ENCODE results near the gene SYF2.
"Not testable (repeated sequence)": the region's sequence is repeated elsewhere in the genome, so short reads cannot be mapped to it uniquely, and the experiment has no call there.

SYF2 gene

DNA sequence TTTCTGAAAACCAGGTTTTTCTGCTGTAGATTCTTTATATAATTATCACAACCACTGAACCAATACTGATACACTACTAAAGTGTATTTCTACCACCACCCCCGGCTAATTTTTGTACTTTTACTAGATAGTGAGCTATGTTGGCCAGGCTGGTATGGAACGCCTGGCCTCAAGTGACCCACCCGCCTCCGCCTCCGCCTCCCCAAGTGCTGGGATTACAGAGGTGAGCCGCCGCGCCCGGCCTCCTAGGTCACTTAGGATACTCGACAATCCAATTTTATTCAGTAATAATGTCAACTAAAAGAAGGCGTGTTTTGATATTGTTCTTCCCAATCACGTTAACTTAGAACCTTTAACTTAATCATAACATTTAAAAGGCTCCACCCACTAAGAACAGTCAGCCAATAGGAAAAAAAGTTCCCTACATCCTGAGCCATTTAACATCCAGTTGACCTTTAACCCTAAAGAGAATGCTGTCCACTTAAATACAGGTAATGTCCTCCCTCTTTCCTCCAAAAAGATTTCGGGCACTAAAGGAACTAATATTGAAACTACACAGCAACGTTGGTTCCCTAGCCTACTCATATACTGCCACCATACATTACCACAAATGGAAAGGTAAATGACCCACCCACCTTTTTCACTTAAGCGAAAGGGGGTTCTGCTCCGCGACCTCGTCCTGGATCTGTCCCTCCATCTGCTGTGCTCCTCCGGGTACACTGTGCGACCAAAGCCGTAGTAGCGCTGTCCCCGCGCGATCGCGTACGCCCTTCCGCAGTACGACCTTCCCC lies 13.7 kb upstream of the SYF2 start:
- 4 to 31% methylated on average over 20 to 24 of the region's 30 CpGs for WGBS, 2 experiments (ENCODE audit: insufficient coverage in 2 of 2)
- Histone ChIP-seq H3K27ac (ENCODE audit: low read depth, low read length, severe bottlenecking) (peak overlapping the region; percentile 97), H3K4me3 (ENCODE audit: extremely low read depth, insufficient read depth, low read length, poor library complexity, severe bottlenecking) (peak overlapping the region; percentile 93), H3K4me1 (ENCODE audit: control insufficient read depth, insufficient read depth, low read length, poor library complexity, severe bottlenecking) (peaks cover 14% of the 10 kb centered on the region), H3K9me3 (ENCODE audit: control insufficient read depth, low read length) (no peaks in the 10 kb centered on the region), H3K36me3 (ENCODE audit: control insufficient read depth, insufficient read depth, low read length) (peaks cover 52% of the 10 kb centered on the region)

DNA sequence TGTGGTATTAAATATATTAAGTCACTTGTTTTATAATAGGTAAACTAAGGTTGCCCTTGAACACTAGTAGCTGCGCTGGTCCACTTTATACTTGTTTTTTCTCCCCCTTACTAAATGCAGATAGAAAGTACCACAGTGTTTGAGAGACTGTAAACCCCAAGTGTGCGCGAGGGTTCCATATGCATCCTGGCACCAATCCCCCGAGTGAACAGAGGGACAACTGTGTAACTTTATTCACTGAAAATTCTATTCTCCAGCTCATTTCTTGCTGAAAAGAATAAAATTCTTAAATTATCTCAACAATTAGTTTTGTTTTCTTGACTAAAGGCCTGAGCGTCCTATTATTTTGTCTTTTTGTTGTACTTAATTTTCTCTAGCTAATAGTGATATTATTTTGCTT lies 13.1 kb upstream of the SYF2 start:
- Histone ChIP-seq H3K27ac (ENCODE audit: low read depth, low read length, severe bottlenecking) (no peak overlapping the region), H3K4me1 (ENCODE audit: control insufficient read depth, insufficient read depth, low read length, poor library complexity, severe bottlenecking) (peaks cover 17% of the 10 kb centered on the region), H3K4me3 (ENCODE audit: extremely low read depth, insufficient read depth, low read length, poor library complexity, severe bottlenecking) (peak overlapping the region; percentile 93), H3K36me3 (ENCODE audit: control insufficient read depth, insufficient read depth, low read length) (peaks cover 57% of the 10 kb centered on the region), H3K9me3 (ENCODE audit: control insufficient read depth, low read length) (no peaks in the 10 kb centered on the region)
- 80 to 89% methylated on average over 1 to 3 of the region's 5 CpGs for WGBS, 2 experiments (ENCODE audit: insufficient coverage in 2 of 2)

- WGBS, 2 experiments (ENCODE audit: insufficient coverage in 2 of 2) = 98 to 100% methylated on average over 3 to 5 of the region's 6 CpGs
- no peak overlapping the region for H3K27ac ChIP-seq (ENCODE audit: low read depth, low read length, severe bottlenecking)
- peaks cover 21% of the 10 kb centered on the region for H3K4me1 ChIP-seq (ENCODE audit: control insufficient read depth, insufficient read depth, low read length, poor library complexity, severe bottlenecking)
- no peak overlapping the region for H3K4me3 ChIP-seq (ENCODE audit: extremely low read depth, insufficient read depth, low read length, poor library complexity, severe bottlenecking)
- no peaks in the 10 kb centered on the region for H3K9me3 ChIP-seq (ENCODE audit: control insufficient read depth, low read length)
- H3K36me3 ChIP-seq (ENCODE audit: control insufficient read depth, insufficient read depth, low read length) = peaks cover 60% of the 10 kb centered on the region
These were observed 11.6 kb upstream of the SYF2 start for GRCh38 chr1:25243907-25244306.

- peak overlapping the region; percentile 33 for H3K4me3 ChIP-seq (ENCODE audit: extremely low read depth, insufficient read depth, low read length, poor library complexity, severe bottlenecking)
- peaks cover 45% of the 10 kb centered on the region for H3K36me3 ChIP-seq (ENCODE audit: control insufficient read depth, insufficient read depth, low read length)
- peaks cover 14% of the 10 kb centered on the region for H3K4me1 ChIP-seq (ENCODE audit: control insufficient read depth, insufficient read depth, low read length, poor library complexity, severe bottlenecking)
- no peaks in the 10 kb centered on the region for H3K9me3 ChIP-seq (ENCODE audit: control insufficient read depth, low read length)
- peak overlapping the region; percentile 71 for H3K27ac ChIP-seq (ENCODE audit: low read depth, low read length, severe bottlenecking)
- 28 to 35% methylated on average over 17 to 31 of the region's 41 CpGs for WGBS, 2 experiments (ENCODE audit: insufficient coverage in 2 of 2)
These were observed 7.6 kb upstream of the SYF2 start for GRCh38 chr1:25239681-25240541.

DNA sequence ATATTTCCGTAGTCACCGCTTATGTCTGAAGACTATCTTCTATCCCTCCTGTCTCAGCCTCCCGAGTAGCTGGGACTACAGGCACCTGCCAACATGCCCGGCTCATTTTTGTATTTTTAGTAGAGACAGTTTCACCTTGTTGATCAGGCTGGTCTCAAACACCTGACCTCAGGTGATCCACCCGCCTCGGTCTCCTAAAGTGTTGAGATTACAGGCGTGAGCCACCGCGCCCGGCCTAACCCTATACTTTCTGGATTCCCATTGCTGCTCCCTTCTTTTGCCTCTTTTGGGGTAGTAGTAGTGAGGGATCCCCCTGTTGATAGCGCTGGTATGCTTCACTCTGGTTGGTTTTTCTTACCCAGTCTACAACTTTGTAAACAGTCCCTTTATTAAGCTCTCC lies 5.7 kb upstream of the SYF2 start:
- Histone ChIP-seq H3K9me3 (ENCODE audit: control insufficient read depth, low read length) (no peaks in the 10 kb centered on the region), H3K4me3 (ENCODE audit: extremely low read depth, insufficient read depth, low read length, poor library complexity, severe bottlenecking) (no peak overlapping the region), H3K4me1 (ENCODE audit: control insufficient read depth, insufficient read depth, low read length, poor library complexity, severe bottlenecking) (peaks cover 10% of the 10 kb centered on the region), H3K27ac (ENCODE audit: low read depth, low read length, severe bottlenecking) (no peak overlapping the region), H3K36me3 (ENCODE audit: control insufficient read depth, insufficient read depth, low read length) (peaks cover 39% of the 10 kb centered on the region)
- WGBS, 2 experiments (ENCODE audit: insufficient coverage in 2 of 2) = 94 to 97% methylated on average over 7 to 9 of the region's 11 CpGs

GRCh38 chr1:25236261-25236660 lies 4.0 kb upstream of the SYF2 start:
- 86 to 100% methylated on average over 3 to 5 of the region's 7 CpGs for WGBS, 2 experiments (ENCODE audit: insufficient coverage in 2 of 2)
- H3K27ac ChIP-seq (ENCODE audit: low read depth, low read length, severe bottlenecking); H3K9me3 ChIP-seq (ENCODE audit: control insufficient read depth, low read length); H3K4me1 ChIP-seq (ENCODE audit: control insufficient read depth, insufficient read depth, low read length, poor library complexity, severe bottlenecking); H3K4me3 ChIP-seq (ENCODE audit: extremely low read depth, insufficient read depth, low read length, poor library complexity, severe bottlenecking): not testable (repeated sequence)
- peaks cover 23% of the 10 kb centered on the region for H3K36me3 ChIP-seq (ENCODE audit: control insufficient read depth, insufficient read depth, low read length)

DNA sequence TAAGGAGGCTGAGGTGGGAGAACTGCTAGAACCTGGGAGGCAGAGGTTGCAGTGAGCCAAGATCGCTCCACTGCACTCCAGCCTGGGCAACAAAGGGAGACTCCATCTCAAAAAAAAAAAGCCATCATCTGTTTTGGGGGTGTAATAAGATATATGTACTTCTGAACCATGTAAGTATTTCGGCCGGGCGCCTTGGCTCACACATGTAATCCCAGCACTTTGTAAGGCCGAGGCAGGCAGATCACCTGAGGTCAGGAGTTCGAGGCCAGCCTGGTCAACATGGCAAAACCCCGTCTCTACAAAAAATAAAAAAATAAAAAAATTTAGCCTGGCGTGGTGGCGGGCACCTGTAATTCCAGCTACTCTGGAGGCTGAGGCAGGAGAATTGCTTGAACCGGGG lies 3.1 kb upstream of the SYF2 start:
- H3K36me3 ChIP-seq (ENCODE audit: control insufficient read depth, insufficient read depth, low read length) = peaks cover 26% of the 10 kb centered on the region
- not testable (repeated sequence) for H3K4me1 ChIP-seq (ENCODE audit: control insufficient read depth, insufficient read depth, low read length, poor library complexity, severe bottlenecking); H3K9me3 ChIP-seq (ENCODE audit: control insufficient read depth, low read length); H3K4me3 ChIP-seq (ENCODE audit: extremely low read depth, insufficient read depth, low read length, poor library complexity, severe bottlenecking); H3K27ac ChIP-seq (ENCODE audit: low read depth, low read length, severe bottlenecking)
- 95 to 98% methylated on average over 7 to 8 of the region's 10 CpGs for WGBS, 2 experiments (ENCODE audit: insufficient coverage in 2 of 2)

DNA sequence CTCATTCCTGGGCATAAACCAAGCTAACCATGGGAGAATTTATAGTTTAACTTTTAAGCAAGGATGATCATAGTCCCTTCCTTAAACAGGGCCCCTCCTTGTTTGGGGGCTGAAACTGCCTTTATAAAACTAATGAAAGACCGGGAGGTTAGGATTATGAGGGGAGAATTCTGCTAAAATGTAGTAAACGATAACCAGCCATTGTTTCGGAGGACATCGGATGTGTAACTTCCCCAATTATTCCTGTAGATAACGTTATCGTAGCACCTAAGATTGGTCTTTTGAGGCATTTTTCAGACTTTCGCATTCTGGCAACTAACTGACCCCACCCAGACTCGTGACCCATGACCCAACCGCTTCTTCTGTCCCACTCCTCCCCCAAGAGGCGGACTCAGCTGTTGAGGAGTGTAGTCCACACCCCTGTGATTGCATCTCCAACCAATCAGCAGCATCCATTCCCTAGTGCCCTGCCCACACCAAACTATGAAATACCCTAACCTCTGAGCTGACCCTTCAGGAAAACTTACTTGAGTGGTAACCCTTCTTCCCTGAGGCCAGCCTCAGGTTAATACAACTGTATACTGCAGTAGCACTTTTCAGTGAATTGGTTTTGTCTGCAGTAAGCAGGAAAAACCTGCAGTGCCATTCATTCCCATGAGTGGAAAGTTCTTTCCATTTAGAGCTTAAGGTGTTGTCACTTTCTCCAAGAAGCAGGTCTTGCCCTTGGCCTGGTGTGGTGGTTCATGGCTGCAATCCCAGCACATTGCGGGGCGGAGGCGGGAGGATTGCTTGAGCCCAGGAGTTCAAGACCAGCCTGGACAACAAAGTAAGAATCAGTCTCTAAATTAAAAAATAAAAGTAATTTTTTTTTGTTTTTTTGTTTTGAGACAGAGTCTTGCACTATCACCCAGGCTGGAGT lies 823 bp upstream of the SYF2 start:
- peak overlapping the region; percentile 90 for H3K4me3 ChIP-seq (ENCODE audit: extremely low read depth, insufficient read depth, low read length, poor library complexity, severe bottlenecking)
- H3K9me3 ChIP-seq (ENCODE audit: control insufficient read depth, low read length) = no peaks in the 10 kb centered on the region
- WGBS, 2 experiments (ENCODE audit: insufficient coverage in 2 of 2) = 0 to 2% methylated on average over 8 to 9 of the region's 13 CpGs
- no peaks in the 10 kb centered on the region for H3K4me1 ChIP-seq (ENCODE audit: control insufficient read depth, insufficient read depth, low read length, poor library complexity, severe bottlenecking)
- peaks cover 39% of the 10 kb centered on the region for H3K36me3 ChIP-seq (ENCODE audit: control insufficient read depth, insufficient read depth, low read length)
- peak overlapping the region; percentile 89 for H3K27ac ChIP-seq (ENCODE audit: low read depth, low read length, severe bottlenecking)

DNA sequence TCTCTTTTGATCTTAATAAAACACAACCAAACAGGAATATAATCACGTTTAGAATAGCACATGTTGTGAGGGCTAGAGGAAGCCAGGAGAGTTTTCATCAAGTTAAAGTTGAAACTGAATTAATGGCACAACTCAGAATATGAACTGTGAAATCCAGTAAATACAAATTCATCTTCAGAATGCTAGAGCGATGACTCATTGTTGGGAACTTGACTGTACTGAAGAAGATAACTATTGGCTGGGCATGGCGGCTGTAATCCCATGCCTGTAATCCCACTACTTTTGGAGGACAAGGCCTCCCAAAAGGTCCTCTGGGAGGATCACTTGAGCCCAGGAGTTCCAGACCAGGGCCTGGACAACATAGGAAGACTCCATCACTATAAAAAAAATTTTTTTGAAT lies 8.8 kb downstream of the SYF2 start:
- WGBS, 2 experiments (ENCODE audit: insufficient coverage in 2 of 2) = 100% methylated on average over 1 to 2 of the region's 3 CpGs
- Histone ChIP-seq H3K9me3 (ENCODE audit: control insufficient read depth, low read length) (no peaks in the 10 kb centered on the region), H3K27ac (ENCODE audit: low read depth, low read length, severe bottlenecking) (no peak overlapping the region), H3K36me3 (ENCODE audit: control insufficient read depth, insufficient read depth, low read length) (peaks cover 67% of the 10 kb centered on the region), H3K4me1 (ENCODE audit: control insufficient read depth, insufficient read depth, low read length, poor library complexity, severe bottlenecking) (no peaks in the 10 kb centered on the region), H3K4me3 (ENCODE audit: extremely low read depth, insufficient read depth, low read length, poor library complexity, severe bottlenecking) (no peak overlapping the region)

DNA sequence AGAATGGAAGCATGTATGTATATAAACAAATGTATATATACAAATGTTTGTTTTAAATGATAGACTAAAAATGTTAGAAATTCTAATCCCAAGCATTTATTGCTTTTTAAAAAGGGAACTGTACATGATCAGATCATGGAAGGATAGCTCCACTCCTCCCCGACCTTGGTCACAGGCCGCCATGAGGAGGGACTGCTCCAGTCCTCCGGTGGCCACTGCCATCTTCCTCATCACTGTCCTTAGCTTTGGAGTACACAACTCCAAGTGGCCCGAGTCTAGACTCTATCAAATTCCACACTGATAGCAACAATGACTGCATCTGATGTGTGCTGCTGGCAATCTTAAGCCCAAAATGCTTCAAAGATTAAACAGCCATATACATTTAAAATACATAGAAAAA lies 9.7 kb downstream of the SYF2 start:
- H3K4me1 ChIP-seq (ENCODE audit: control insufficient read depth, insufficient read depth, low read length, poor library complexity, severe bottlenecking) = no peaks in the 10 kb centered on the region
- 94 to 98% methylated on average over 3 of the region's 4 CpGs for WGBS, 2 experiments (ENCODE audit: insufficient coverage in 2 of 2)
- no peak overlapping the region for H3K4me3 ChIP-seq (ENCODE audit: extremely low read depth, insufficient read depth, low read length, poor library complexity, severe bottlenecking)
- H3K27ac ChIP-seq (ENCODE audit: low read depth, low read length, severe bottlenecking) = no peak overlapping the region
- H3K9me3 ChIP-seq (ENCODE audit: control insufficient read depth, low read length) = no peaks in the 10 kb centered on the region
- H3K36me3 ChIP-seq (ENCODE audit: control insufficient read depth, insufficient read depth, low read length) = peaks cover 60% of the 10 kb centered on the region
